SK-N-SH treated with all-trans-retinoic acid at 6 μM for 48 hours (cell line): ENCODE data around the gene KCNIP1.

Source experiments
- ATAC-seq: fragments of 200-7000 bp; cut with Tn5 transposase; 3 replicates; pipeline ENCODE4 v1.9.1; 2020; ENCODE audit warnings: mild to moderate bottlenecking, moderate library complexity
- BACH2 ChIP-seq: fragments of 250-450 bp; sonication (Bioruptor Pico); IDR thresholded peaks from 2 replicates; pipeline ENCODE4 v1.9.0; 2021; ENCODE audit warnings: mild to moderate bottlenecking, borderline replicate concordance
- CREB5 ChIP-seq: fragments of 250-450 bp; sonication (Bioruptor Pico); IDR thresholded peaks from 2 replicates; pipeline ENCODE4 v1.5.1; 2020; ENCODE audit warnings: low read depth, mild to moderate bottlenecking, moderate library complexity
- CSDC2 ChIP-seq: fragments of 250-450 bp; sonication (Bioruptor Pico); IDR thresholded peaks from 2 replicates; pipeline ENCODE4 v1.5.0; 2020; ENCODE audit warnings: mild to moderate bottlenecking, moderate library complexity
- CSRNP3 ChIP-seq: fragments of 250-450 bp; sonication (Bioruptor Pico); IDR thresholded peaks from 2 replicates; pipeline ENCODE4 v1.5.1; 2021; ENCODE audit warnings: mild to moderate bottlenecking, moderate library complexity
- ESRRG ChIP-seq: fragments of 250-450 bp; sonication (Bioruptor Pico); IDR thresholded peaks from 2 replicates; pipeline ENCODE4 v1.6.1; 2021; ENCODE audit warnings: mild to moderate bottlenecking
- GLIS3 ChIP-seq: fragments of 250-450 bp; sonication (Bioruptor Pico); IDR thresholded peaks from 2 replicates; pipeline ENCODE4 v1.5.0; 2020; ENCODE audit warnings: mild to moderate bottlenecking, moderate library complexity
- ISL1 ChIP-seq: fragments of 250-450 bp; sonication (Bioruptor Pico); IDR thresholded peaks from 2 replicates; pipeline ENCODE4 v2.1.2; 2022; ENCODE audit warnings: mild to moderate bottlenecking, moderate library complexity
- OSR1 ChIP-seq: fragments of 250-450 bp; sonication (Bioruptor Pico); IDR thresholded peaks from 2 replicates; pipeline ENCODE4 v1.8.0; 2022; ENCODE audit warnings: moderate library complexity, mild to moderate bottlenecking, inconsistent platforms
- PATZ1 ChIP-seq: fragments of 250-450 bp; sonication (Bioruptor Pico); IDR thresholded peaks from 2 replicates; pipeline ENCODE4 v1.8.0; 2020; ENCODE audit warnings: mild to moderate bottlenecking, moderate library complexity, borderline replicate concordance
- PPARA ChIP-seq: fragments of 250-450 bp; sonication (Bioruptor Pico); IDR thresholded peaks from 2 replicates; pipeline ENCODE4 v1.5.0; 2020; ENCODE audit warnings: mild to moderate bottlenecking, borderline replicate concordance
- RARB ChIP-seq: fragments of 250-450 bp; sonication (Bioruptor Pico); IDR thresholded peaks from 2 replicates; pipeline ENCODE4 v1.8.0; 2021; ENCODE audit warnings: mild to moderate bottlenecking, moderate library complexity
- TCF4 ChIP-seq: fragments of 250-450 bp; sonication (Bioruptor Pico); IDR thresholded peaks from 2 replicates; pipeline ENCODE4 v1.8.0; 2021; ENCODE audit warnings: mild to moderate bottlenecking, moderate library complexity, borderline replicate concordance
- TOX ChIP-seq: fragments of 250-450 bp; sonication (Bioruptor Pico); IDR thresholded peaks from 2 replicates; pipeline ENCODE4 v1.8.0; 2021; ENCODE audit warnings: mild to moderate bottlenecking, moderate library complexity, borderline replicate concordance
- TSHZ2 ChIP-seq: fragments of 250-450 bp; sonication (Bioruptor Pico); IDR thresholded peaks from 2 replicates; pipeline ENCODE4 v1.5.0; 2020; ENCODE audit warnings: mild to moderate bottlenecking, moderate library complexity
- ZC3H10 ChIP-seq: fragments of 250-450 bp; sonication (Bioruptor Pico); IDR thresholded peaks from 2 replicates; pipeline ENCODE4 v1.5.1; 2021; ENCODE audit warnings: mild to moderate bottlenecking, moderate library complexity
- ZFP3 ChIP-seq: fragments of 250-450 bp; sonication (Bioruptor Pico); IDR thresholded peaks from 2 replicates; pipeline ENCODE4 v1.5.0; 2020; ENCODE audit warnings: mild to moderate bottlenecking, moderate library complexity
- ZFP30 ChIP-seq: fragments of 450-650 bp; formaldehyde crosslinking; IDR thresholded peaks from 2 replicates; pipeline ENCODE4 v1.5.0; 2022; ENCODE audit warnings: mild to moderate bottlenecking, moderate library complexity
- ZNF565 ChIP-seq: fragments of 450-650 bp; formaldehyde crosslinking; conservative IDR thresholded peaks from 2 replicates; pipeline ENCODE4 v1.5.0; 2020; ENCODE audit warnings: low read depth, mild to moderate bottlenecking, moderate library complexity
- ZNF70 ChIP-seq: fragments of 450-650 bp; formaldehyde crosslinking; IDR thresholded peaks from 2 replicates; pipeline ENCODE4 v1.5.0; 2020; ENCODE audit warnings: mild to moderate bottlenecking, moderate library complexity
- ZNF8 ChIP-seq: fragments of 450-650 bp; formaldehyde crosslinking; IDR thresholded peaks from 2 replicates; pipeline ENCODE4 v1.5.0; 2020; ENCODE audit warnings: mild to moderate bottlenecking, moderate library complexity

The KCNIP1 gene

GRCh38 chr5:170626507-170627150 lies 122.8 kb downstream of the KCNIP1 start:
- no peak for TF ChIP-seq PPARA (CRISPR knock-in tag)
- TF ChIP-seq ESRRG (CRISPR knock-in tag): no peak
- no peak for TF ChIP-seq ZFP30 (CRISPR knock-in tag)
- no peak for TF ChIP-seq ZNF70 (CRISPR knock-in tag)
- TF ChIP-seq CSDC2 (CRISPR knock-in tag): no peak
- TF ChIP-seq ZC3H10 (CRISPR knock-in tag): no peak
- TF ChIP-seq CREB5 (CRISPR knock-in tag): no peak
- no peak for TF ChIP-seq ZNF565
- TF ChIP-seq TOX (CRISPR knock-in tag): no peak
- no peak for TF ChIP-seq BACH2 (CRISPR knock-in tag)
- no peak for TF ChIP-seq TCF4
- no peak for ATAC-seq

- no peak for ATAC-seq
Observed at GRCh38 chr5:170627271-170627670, 123.5 kb downstream of the KCNIP1 start.

GRCh38 chr5:170628028-170628427 lies 124.2 kb downstream of the KCNIP1 start:
- ATAC-seq: no peak
- TF ChIP-seq TCF4 (no peak), ZNF565 (no peak), ISL1 (CRISPR knock-in tag) (no peak), OSR1 (no peak), ZFP3 (no peak), PATZ1 (CRISPR knock-in tag) (no peak), RARB (no peak), ZC3H10 (CRISPR knock-in tag) (no peak), BACH2 (CRISPR knock-in tag) (no peak), TOX (CRISPR knock-in tag) (no peak), ESRRG (CRISPR knock-in tag) (no peak), GLIS3 (CRISPR knock-in tag) (no peak), ZFP30 (CRISPR knock-in tag) (no peak)

More at GRCh38 chr5:170627271-170627670, 123.5 kb downstream of the KCNIP1 start:
- no peak for TF ChIP-seq GLIS3 (CRISPR knock-in tag)
- no peak for TF ChIP-seq PATZ1 (CRISPR knock-in tag)
- no peak for TF ChIP-seq ZNF565
- no peak for TF ChIP-seq TSHZ2 (CRISPR knock-in tag)
- TF ChIP-seq ISL1 (CRISPR knock-in tag): no peak
- no peak for TF ChIP-seq RARB
- TF ChIP-seq TOX (CRISPR knock-in tag): no peak
- TF ChIP-seq ZNF8 (CRISPR knock-in tag): no peak
- TF ChIP-seq CSRNP3: no peak
- TF ChIP-seq ZFP30 (CRISPR knock-in tag): no peak
